ENCODE data around the gene WDFY2. TPM values are rescaled to one million over a fixed set of nuclear protein-coding genes. Genes with fewer than 3 reads are reported as not detected.

Gene WDFY2
- total and polyA plus RNA-seq, 2 of the 8 experiments (the other 6 are each of a cell fraction or from before 2014, with no cell fraction given), result 13.9 to 29.0 TPM

GRCh38 chr13:51770681-51771417, 186.6 kb downstream of the WDFY2 start:
- TF ChIP-seq SRF (IDR thresholded peaks at IDR 0.05; ENCODE audit: low read depth, low read length) (no peak), POLR2AphosphoS5 (IDR thresholded peaks at IDR 0.05; ENCODE audit: low read depth, low read length) (peak; percentile 59; the same call in 1 of the 2 replicates)
- Histone ChIP-seq H3K4me3 (ENCODE audit: extremely low read depth in 1 of 4, insufficient read depth in 2 of 4, low read depth in 3 of 4, low read length in 4 of 4) (no peak overlapping the region), H3K23me2 (ENCODE audit: low read depth, low read length) (no peaks in the 10 kb centered on the region), H2AFZ (ENCODE audit: low read length) (no peak overlapping the region), H3K9me3 (ENCODE audit: insufficient read depth in 2 of 2, low read depth in 1 of 2, low read length in 1 of 2) (no peaks in the 10 kb centered on the region), H2BK12ac (ENCODE audit: low read depth, low read length) (no peak overlapping the region), H3K9ac (replicated peaks in 1 of 4; ENCODE audit: extremely low read depth in 1 of 4, low read depth in 3 of 4, low read length in 3 of 4) (no peak overlapping the region), H3K4me2 (ENCODE audit: insufficient read depth in 1 of 2, low read depth in 2 of 2, low read length in 2 of 2) (no peak overlapping the region), H2BK20ac (ENCODE audit: low read length) (no peak overlapping the region), H4K5ac (ENCODE audit: insufficient read length, low read depth, low read length) (no peak overlapping the region), H2BK15ac (ENCODE audit: low read length) (no peak overlapping the region), H3K27me3 (replicated peaks in 1 of 4; ENCODE audit: control insufficient read depth in 3 of 4, extremely low read depth in 1 of 4, insufficient read depth in 3 of 4, low read length in 3 of 4) (no peaks in the 10 kb centered on the region), H4K91ac (replicated peaks; ENCODE audit: insufficient read length, low read length) (no peak overlapping the region), H3K56ac (replicated peaks; ENCODE audit: insufficient read length, low read depth, low read length) (no peak overlapping the region), H4K20me1 (replicated peaks in 1 of 2; ENCODE audit: control insufficient read depth in 1 of 2, insufficient read depth in 2 of 2, low read length in 2 of 2) (peaks cover 0 to 3% of the 10 kb centered on the region in 2 experiments), H3K18ac (ENCODE audit: extremely low read depth, low read length) (no peak overlapping the region), H3K14ac (ENCODE audit: insufficient read length) (no peak overlapping the region), H3K27ac (ENCODE audit: low read depth, low read length) (no peak overlapping the region), H3K4me1 (replicated peaks in 1 of 4; ENCODE audit: control insufficient read depth in 3 of 4, insufficient read depth in 4 of 4, low read length in 3 of 4) (peaks cover 7 to 12% (median 9%) of the 10 kb centered on the region in 4 experiments), H3K79me1 (ENCODE audit: low read depth, low read length) (no peaks in the 10 kb centered on the region), H3K23ac (ENCODE audit: insufficient read length) (no peak overlapping the region), H3K36me3 (ENCODE audit: control insufficient read depth in 2 of 4, insufficient read depth in 4 of 4, low read length in 3 of 4) (no peaks in the 10 kb centered on the region), H3K4ac (replicated peaks; ENCODE audit: insufficient read length, low read depth, low read length) (no peak overlapping the region), H2AK5ac (ENCODE audit: low read depth, low read length) (no peak overlapping the region), H3K79me2 (ENCODE audit: control insufficient read depth in 1 of 2, insufficient read depth in 2 of 2, low read length in 2 of 2) (no peaks in the 10 kb centered on the region), H4K8ac (ENCODE audit: extremely low read depth, insufficient read depth, low read length) (no peak overlapping the region), H2BK120ac (replicated peaks; ENCODE audit: low read depth, low read length) (no peak overlapping the region), H2BK5ac (ENCODE audit: low read depth, low read length) (no peak overlapping the region)
- 90% methylated on average over 11 of the region's 11 CpGs; no CpG with 5 or more reads in 1 of the 2 experiments for WGBS, 2 experiments (ENCODE audit: extremely low coverage in 1 of 2, insufficient coverage in 1 of 2, insufficient read length in 1 of 2, insufficient replicate concordance in 2 of 2, low coverage in 1 of 2, low lambda C conversion rate in 2 of 2, missing lambda C conversion rate in 1 of 2)
- FAIRE-seq (no peak), DNase-seq (ENCODE audit: low read depth in 1 of 2, low spot score in 2 of 2) (no peak)
- CTCF ChIA-PET (ENCODE audit: partially characterized antibody), result interaction anchor here (0.6 to 1.6 kb wide), 5 partner anchors 10 to 326 kb away, joined by 3 to 7 read pairs (median 4); no protein-coding TSS in a partner anchor
- POLR2A ChIA-PET (ENCODE audit: partially characterized antibody), result interaction anchor here (0.8 to 3.0 kb wide), 9 partner anchors 11 to 331 kb away, joined by 3 to 20 read pairs (median 4); partner anchors contain the start of gene INTS6

All from H1 (cell line).